ENCODE results near the gene TMEM11.

DNA sequence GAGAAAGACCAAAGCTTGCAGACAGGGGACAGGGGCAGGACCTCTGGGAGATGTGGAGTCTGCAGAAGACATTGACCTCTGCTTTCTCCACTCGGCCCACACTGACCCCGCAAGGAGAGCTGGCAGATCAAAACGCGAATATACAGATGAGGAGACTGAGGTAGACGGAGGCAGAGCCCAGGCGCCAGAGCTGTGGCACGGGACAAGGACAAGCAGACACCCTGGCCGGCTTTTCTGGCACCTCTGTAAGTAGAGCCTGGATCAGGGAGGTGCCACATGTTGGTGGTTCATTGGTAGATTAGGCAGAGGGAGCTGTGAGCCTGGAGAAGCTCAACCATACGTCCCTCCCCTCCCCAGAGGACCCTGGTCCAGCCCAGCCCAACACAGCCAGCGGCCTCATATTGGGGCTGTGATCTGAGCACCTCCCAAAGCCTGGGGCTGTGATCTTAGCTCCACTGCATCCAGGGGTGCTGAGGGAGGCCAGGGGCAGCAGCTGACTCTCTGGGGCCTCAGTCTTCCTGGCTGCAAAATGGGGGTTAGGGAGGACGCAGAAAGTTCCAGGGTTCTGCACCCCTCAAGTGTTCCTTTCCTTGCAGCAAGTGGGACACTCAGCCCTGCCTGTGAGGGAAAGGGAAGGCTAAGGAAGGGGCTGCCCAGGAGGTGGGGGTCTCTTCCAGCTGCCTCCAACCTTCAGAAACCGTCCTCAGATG, 35.3 kb upstream of the TMEM11 start:
- TF ChIP-seq, protein P1, sequence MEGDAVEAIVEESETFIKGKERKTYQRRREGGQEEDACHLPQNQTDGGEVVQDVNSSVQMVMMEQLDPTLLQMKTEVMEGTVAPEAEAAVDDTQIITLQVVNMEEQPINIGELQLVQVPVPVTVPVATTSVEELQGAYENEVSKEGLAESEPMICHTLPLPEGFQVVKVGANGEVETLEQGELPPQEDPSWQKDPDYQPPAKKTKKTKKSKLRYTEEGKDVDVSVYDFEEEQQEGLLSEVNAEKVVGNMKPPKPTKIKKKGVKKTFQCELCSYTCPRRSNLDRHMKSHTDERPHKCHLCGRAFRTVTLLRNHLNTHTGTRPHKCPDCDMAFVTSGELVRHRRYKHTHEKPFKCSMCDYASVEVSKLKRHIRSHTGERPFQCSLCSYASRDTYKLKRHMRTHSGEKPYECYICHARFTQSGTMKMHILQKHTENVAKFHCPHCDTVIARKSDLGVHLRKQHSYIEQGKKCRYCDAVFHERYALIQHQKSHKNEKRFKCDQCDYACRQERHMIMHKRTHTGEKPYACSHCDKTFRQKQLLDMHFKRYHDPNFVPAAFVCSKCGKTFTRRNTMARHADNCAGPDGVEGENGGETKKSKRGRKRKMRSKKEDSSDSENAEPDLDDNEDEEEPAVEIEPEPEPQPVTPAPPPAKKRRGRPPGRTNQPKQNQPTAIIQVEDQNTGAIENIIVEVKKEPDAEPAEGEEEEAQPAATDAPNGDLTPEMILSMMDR (conservative IDR thresholded peaks at IDR 0.05 in 1 of 2, IDR thresholded peaks at IDR 0.05 in 1 of 2; ENCODE audit: extremely low read depth in 1 of 2, insufficient read depth in 1 of 2, low read depth in 1 of 2, low read length in 2 of 2): no peak
- TF ChIP-seq EZH2 (IDR thresholded peaks at IDR 0.05; ENCODE audit: borderline replicate concordance, low read length): no peak
